ENCODE measurements around the gene RIN2.
A peak's percentile ranks its signal among the peaks of the same experiment; 100 is the strongest.

RIN2 gene

GRCh38 chr20:19758133-19758500 lies at the start of gene RIN2:
Gene RIN2 (plus strand): TSS chr20:19758258. CDS start chr20:19889602, 131,344 bp downstream.
- DNase-seq: no peak

DNA sequence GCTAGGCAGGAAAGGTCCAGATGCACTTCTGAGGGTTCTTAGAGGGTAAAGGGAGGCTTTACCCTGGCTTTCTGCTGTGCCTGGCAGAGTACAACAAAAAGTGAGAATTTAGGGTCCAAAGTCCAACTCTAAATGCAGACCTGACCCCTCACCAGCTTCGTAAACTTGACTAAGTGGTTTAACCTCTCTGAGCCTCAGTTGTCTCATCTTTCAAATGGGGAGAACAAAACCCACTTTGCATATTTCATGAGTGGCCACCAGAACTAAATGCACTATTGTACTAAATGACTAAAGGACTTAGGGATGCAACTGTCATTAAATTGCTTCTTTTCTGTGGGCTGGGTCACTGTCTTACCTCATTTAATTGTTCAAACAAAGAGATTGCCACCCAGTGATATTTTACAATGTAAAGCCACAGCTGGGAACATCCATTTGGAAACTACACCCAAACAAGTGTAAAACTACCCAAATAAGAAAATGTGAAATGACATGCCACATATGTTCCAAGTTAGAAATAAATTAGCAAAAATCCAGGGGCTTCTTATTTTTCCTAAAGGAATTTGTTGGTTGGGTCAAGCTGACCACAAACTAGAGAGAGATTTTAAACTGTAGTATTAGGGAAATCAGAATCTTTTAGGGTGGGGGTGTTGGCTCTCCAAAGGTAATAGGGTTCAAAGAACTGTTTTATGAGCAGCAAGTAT lies 48.3 kb upstream of the RIN2 start:
- no peak for DNase-seq

- DNase-seq: no peak
Measured at GRCh38 chr20:19710336-19711120, 47.5 kb upstream of the RIN2 start.

DNA sequence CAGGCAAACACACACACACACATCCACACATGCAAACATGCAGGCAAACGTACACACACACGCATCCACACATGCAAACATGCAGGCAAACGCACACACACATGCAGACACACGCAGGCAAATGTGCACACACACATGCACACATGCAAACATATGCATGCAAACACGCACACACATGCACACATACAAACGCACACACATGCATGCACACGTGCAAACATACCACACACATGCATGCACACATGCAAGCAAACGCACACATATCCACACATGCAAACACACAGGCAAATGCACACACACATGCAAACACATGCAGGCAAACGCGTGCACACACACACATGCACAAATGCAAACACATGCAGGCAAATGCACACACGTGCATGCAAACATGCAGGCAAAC lies 46.9 kb upstream of the RIN2 start:
- no peak for DNase-seq

GRCh38 chr20:19712721-19713260 lies 45.3 kb upstream of the RIN2 start:
- DNase-seq: no peak

DNA sequence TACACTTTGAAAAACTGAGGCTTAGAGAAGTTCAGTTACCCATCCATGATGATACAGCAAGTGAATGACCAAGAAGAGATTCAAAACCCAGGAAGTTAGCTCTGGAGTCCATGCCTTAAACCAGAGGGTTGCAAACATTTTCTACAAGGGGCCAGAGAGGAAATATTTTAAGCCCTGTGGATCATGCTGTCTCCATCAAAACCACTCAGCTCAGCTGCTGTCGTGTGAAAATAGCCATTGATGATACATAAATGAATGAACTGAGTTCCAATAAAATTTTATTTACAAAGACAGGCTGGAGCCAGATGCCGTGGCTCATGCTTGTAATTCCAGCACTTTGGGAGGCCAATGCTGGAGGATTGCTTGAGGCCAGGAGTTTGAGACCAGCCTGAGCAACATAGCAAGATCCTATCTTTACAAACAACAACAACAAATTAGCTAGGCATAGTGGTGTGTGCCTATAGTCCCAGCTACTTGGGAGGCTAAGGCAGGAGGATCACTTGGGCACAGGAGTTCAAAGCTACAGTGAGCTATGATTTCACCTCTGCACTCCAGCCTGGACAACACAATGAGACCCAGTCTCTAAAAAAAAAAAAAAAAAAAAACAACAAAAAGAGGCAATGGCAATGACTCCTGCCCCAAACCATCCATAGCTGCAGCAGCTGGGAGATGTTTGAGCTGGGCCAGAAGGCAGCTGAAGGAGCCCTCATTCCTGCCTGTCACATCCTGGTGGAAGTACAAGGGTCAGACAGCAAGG lies 44.1 kb upstream of the RIN2 start:
- no peak for DNase-seq

- DNase-seq: no peak
Measured at GRCh38 chr20:19714579-19714840, 43.5 kb upstream of the RIN2 start.

GRCh38 chr20:19715986-19716385 lies 42.1 kb upstream of the RIN2 start:
- no peak for DNase-seq

GRCh38 chr20:19718880-19719279 lies 39.2 kb upstream of the RIN2 start:
- no peak for DNase-seq

- no peak for DNase-seq
Measured at GRCh38 chr20:19720991-19721390, 37.1 kb upstream of the RIN2 start.

DNA sequence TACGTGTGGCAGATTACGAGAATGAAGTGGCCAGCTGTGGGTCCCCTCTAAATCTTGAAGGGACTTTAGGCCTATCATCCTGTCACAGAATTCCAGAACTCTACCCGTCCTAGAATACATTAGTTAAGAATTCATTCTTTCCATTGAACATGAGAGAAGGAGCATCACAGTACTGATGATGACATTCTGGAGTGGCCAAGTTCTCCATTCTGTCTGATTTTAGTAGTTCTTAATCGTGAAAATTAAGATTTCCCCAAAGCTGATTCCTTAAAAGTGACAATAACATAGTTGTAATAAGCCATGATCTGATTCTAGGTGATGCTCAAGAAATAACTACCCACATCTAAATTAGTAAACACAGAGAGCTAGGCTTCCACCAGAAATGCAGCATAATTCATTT lies 35.0 kb upstream of the RIN2 start:
- no peak for DNase-seq

DNA sequence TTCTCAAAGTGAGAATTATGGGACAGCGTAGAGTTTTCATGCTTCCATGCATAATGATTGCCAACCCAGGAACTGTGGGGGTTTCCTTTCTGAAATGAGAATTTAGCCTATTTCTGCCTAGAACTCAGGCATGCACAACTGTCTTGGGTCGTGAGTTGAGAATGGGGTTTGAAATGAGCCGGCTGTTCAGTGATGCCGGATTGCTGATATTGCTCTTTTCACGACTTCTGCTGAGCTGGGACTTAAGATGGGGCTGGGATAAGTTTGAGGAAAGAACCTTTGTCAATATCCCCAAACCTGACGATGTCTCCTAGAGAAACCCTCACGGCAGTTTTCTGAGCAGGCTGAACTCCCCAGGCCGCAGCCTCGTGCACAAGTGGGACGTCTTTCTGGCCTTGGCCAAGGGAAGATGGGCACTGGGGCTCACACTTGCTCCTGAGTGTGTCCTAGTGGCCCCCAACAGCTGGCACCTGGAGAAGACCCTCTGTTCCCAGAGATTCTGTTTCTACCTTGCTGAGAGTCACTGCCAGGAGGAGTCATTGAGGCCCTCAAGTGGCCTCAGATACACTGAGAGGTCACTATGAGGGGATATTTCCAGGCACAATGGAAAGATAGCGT lies 34.1 kb upstream of the RIN2 start:
- DNase-seq: no peak

GRCh38 chr20:19725373-19725772 lies 32.7 kb upstream of the RIN2 start:
- DNase-seq: no peak

- no peak for DNase-seq
Measured at GRCh38 chr20:19725814-19726525, 32.1 kb upstream of the RIN2 start.

DNA sequence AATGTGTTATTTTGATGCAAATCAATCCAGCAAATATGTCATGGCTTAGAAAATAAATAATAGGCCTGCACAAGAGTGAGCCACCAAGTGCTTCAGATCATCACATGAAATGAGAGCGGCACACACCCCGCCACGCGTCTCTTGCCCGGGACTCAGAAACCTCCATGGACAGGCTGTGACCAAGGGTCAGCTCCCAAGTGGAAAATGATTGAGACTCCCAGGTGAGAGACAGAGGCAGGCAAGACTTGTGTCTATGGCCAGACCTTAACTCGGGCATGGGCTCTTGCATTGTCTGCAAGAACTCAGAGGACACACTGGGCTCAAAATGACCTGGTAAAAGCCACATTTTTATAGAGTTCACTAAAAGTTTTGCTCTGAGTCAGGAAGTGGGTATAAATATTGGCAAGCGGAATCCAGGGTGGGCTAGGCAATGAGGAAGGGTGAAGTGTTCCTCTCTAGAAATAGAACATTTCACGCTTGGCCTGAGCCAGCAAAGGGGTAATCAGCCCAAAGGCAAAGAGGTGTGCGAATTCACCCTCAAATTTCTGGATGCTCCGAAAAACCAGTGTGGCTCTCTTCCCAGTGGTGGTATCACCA lies 30.7 kb upstream of the RIN2 start:
- no peak for DNase-seq

GRCh38 chr20:19729672-19730071 lies 28.4 kb upstream of the RIN2 start:
- DNase-seq: no peak

- DNase-seq: no peak
Measured at GRCh38 chr20:19730706-19731105, 27.4 kb upstream of the RIN2 start.

GRCh38 chr20:19734811-19735210 lies 23.2 kb upstream of the RIN2 start:
- no peak for DNase-seq

GRCh38 chr20:19735446-19735845 lies 22.6 kb upstream of the RIN2 start:
- DNase-seq: peak; percentile 12

GRCh38 chr20:19737025-19737424 lies 21.0 kb upstream of the RIN2 start:
- peak; percentile 14 for DNase-seq

- no peak for DNase-seq
Measured at GRCh38 chr20:19738951-19739350, 19.1 kb upstream of the RIN2 start.

GRCh38 chr20:19739351-19739750 lies 18.7 kb upstream of the RIN2 start:
- no peak for DNase-seq

All from OCI-M1 (cell line).